ENCODE measurements around the gene CCDC88B. TPM values are rescaled to one million over a fixed set of nuclear protein-coding genes. Genes with fewer than 3 reads are reported as not detected.

CCDC88B gene
- total and polyA plus RNA-seq, 10 of the 15 experiments (the other 5 are each of a cell fraction or from before 2014, with no cell fraction given), result 0.24 to 66.0 (median 19.2) TPM

DNA sequence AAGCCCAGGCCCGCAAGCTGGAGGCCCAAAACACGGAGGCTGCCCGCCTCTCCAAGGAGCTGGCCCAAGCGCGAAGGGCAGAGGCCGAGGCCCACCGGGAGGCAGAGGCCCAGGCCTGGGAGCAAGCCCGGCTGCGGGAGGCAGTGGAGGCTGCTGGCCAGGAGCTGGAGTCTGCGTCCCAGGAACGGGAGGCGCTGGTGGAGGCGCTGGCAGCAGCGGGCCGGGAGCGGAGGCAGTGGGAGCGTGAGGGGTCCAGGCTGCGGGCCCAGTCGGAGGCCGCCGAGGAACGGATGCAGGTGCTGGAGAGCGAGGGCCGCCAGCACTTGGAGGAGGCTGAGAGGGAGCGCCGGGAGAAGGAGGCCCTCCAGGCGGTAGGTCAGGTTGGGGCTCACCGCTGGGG lies 4.8 kb downstream of the CCDC88B start:
- H4K20me1 ChIP-seq (ENCODE audit: control insufficient read depth, insufficient read depth), result no peaks in the 10 kb centered on the region; the same call in 1 of the 2 replicates
- no peak for FAIRE-seq
- POLR2A ChIA-PET, result interaction anchor here (0.9 kb wide), 1 partner anchor 10 kb away, joined by 3 read pairs; no protein-coding TSS in a partner anchor
- TF ChIP-seq ZNF384 (IDR thresholded peaks at IDR 0.05; ENCODE audit: borderline replicate concordance, low read depth, low read length), result no peak
- CTCF ChIA-PET, result interaction anchor here (1.0 to 2.7 kb wide), 5 partner anchors 10 to 40 kb away, joined by 4 to 13 read pairs (median 4); partner anchors contain the start of genes ESRRA, PRDX5 and TRMT112
- no peak overlapping the region for H3K9ac ChIP-seq (ENCODE audit: control insufficient read depth, insufficient read depth, low read length)
- H3K27me3 ChIP-seq (replicated peaks in 1 of 2; ENCODE audit: control insufficient read depth in 2 of 2, insufficient read depth in 2 of 2, low read length in 1 of 2), result no peaks in the 10 kb centered on the region
- 99% methylated on average over 27 of the region's 28 CpGs for WGBS (ENCODE audit: insufficient coverage, insufficient replicate concordance, low lambda C conversion rate, missing lambda C conversion rate)
- DNase-seq (ENCODE audit: low read depth, low spot score), result no peak
- no peak overlapping the region for H3K4me2 ChIP-seq (ENCODE audit: control insufficient read depth, insufficient read depth)
- peaks cover 16% of the 10 kb centered on the region for H3K4me1 ChIP-seq (ENCODE audit: control insufficient read depth, insufficient read depth, low read length)
- in situ Hi-C loops (cut with MboI) (no loop called here), intact Hi-C loops (cut with micrococcal nuclease; ENCODE audit: unreplicated experiment) (no loop called here)
- H3K36me3 ChIP-seq (ENCODE audit: control insufficient read depth in 2 of 2, insufficient read depth in 2 of 2, low read length in 1 of 2), result peaks cover 8 to 13% of the 10 kb centered on the region in 2 experiments; a peak in 3 of 4 replicates
- peaks cover 15% of the 10 kb centered on the region for H3K79me2 ChIP-seq (ENCODE audit: control insufficient read depth, insufficient read depth, low read length)
- no TSS peak for BruUV-seq (replicated peaks)
- SMC1A ChIA-PET (ENCODE audit: uncharacterized antibody, unreplicated experiment), result no interaction called here
- H3K4me3 ChIP-seq, result no peak overlapping the region
- RAD21 ChIA-PET (ENCODE audit: unreplicated experiment), result no interaction called here
- no peak overlapping the region for H2AFZ ChIP-seq (ENCODE audit: control insufficient read depth, low read depth, low read length)
- H3K27ac ChIP-seq (ENCODE audit: control insufficient read depth, insufficient read depth), result no peak overlapping the region
- H3K9me3 ChIP-seq (replicated peaks; ENCODE audit: control insufficient read depth, insufficient read depth, low read length), result no peaks in the 10 kb centered on the region
- no peak for ATAC-seq

DNA sequence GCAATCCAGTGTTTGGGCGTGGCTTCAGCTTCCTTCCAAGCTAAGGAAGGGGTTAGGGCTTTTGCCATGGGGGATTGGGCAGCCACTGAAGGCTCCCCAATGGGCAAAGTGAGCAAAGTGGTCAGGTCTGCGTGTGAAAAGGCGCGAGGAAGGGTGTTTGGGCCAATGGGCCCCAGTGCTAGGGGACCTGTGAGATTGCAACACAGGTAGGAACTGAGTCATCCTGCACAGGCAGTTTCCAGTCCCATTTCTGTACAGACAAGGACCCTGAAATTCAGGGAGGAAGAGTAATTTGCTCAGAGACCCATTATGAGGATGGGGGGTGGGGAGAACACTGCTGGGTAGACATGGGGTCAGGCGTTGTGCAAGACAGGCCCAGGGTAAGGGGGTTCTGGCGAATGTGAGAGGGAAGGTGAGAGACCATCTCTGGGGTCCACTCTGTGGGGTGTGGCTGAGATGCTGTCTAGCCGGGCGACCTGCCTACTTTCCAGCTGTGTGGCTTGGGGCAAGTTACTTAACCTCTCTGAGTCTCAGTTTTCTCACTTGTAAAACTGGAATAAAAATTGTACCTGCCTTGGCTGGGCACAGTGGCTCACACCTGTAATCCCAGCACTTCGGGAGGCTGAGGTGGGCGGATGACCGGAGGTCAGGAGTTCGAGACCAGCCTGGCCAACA lies 7.3 kb downstream of the CCDC88B start:
- no peak overlapping the region for H2AFZ ChIP-seq (ENCODE audit: control insufficient read depth, low read depth, low read length)
- FAIRE-seq (no peak), ATAC-seq (no peak), DNase-seq (ENCODE audit: low read depth, low spot score) (no peak)
- no peaks in the 10 kb centered on the region for H3K79me2 ChIP-seq (ENCODE audit: control insufficient read depth, insufficient read depth, low read length)
- no peaks in the 10 kb centered on the region for H4K20me1 ChIP-seq (ENCODE audit: control insufficient read depth, insufficient read depth)
- SMC1A ChIA-PET (ENCODE audit: uncharacterized antibody, unreplicated experiment), result interaction anchor here (1.0 kb wide), 1 partner anchor 143 kb away, joined by 4 read pairs; no protein-coding TSS in a partner anchor
- in situ Hi-C loops (cut with MboI), result no loop called here
- no peaks in the 10 kb centered on the region for H3K27me3 ChIP-seq (replicated peaks in 1 of 2; ENCODE audit: control insufficient read depth in 2 of 2, insufficient read depth in 2 of 2, low read length in 1 of 2)
- H3K4me1 ChIP-seq (ENCODE audit: control insufficient read depth, insufficient read depth, low read length), result peaks cover under 1% of the 10 kb centered on the region
- no peaks in the 10 kb centered on the region for H3K9me3 ChIP-seq (replicated peaks; ENCODE audit: control insufficient read depth, insufficient read depth, low read length)
- peaks cover 8 to 13% of the 10 kb centered on the region in 2 experiments; a peak in 3 of 4 replicates for H3K36me3 ChIP-seq (ENCODE audit: control insufficient read depth in 2 of 2, insufficient read depth in 2 of 2, low read length in 1 of 2)
- no peak overlapping the region for H3K9ac ChIP-seq (ENCODE audit: control insufficient read depth, insufficient read depth, low read length)
- WGBS (ENCODE audit: insufficient coverage, insufficient replicate concordance, low lambda C conversion rate, missing lambda C conversion rate), result 84% methylated on average over 12 of the region's 12 CpGs
- H3K4me2 ChIP-seq (ENCODE audit: control insufficient read depth, insufficient read depth), result no peak overlapping the region
- no peak overlapping the region for H3K27ac ChIP-seq (ENCODE audit: control insufficient read depth, insufficient read depth)
- BruUV-seq (replicated peaks), result no TSS peak
- CTCF ChIA-PET, result interaction anchor here (2.7 kb wide), 1 partner anchor 30 kb away, joined by 13 read pairs; the partner anchor contains the start of genes PRDX5 and TRMT112
- H3K4me3 ChIP-seq, result no peak overlapping the region
- intact Hi-C loops (cut with micrococcal nuclease; ENCODE audit: unreplicated experiment), result no loop called here
- POLR2A ChIA-PET, result no interaction called here
- RAD21 ChIA-PET (ENCODE audit: unreplicated experiment), result no interaction called here
- TF ChIP-seq SMAD1 (IDR thresholded peaks at IDR 0.05; ENCODE audit: low read depth, partially characterized antibody) (no peak), ZSCAN29 (IDR thresholded peaks at IDR 0.05) (no peak), SMC3 (IDR thresholded peaks at IDR 0.05; ENCODE audit: borderline replicate concordance, low read length) (no peak), MYC (IDR thresholded peaks at IDR 0.05; ENCODE audit: insufficient read depth, insufficient read length, insufficient replicate concordance, low read length, severe bottlenecking) (no peak), RAD51 (IDR thresholded peaks at IDR 0.05) (no peak), NR2C2 (IDR thresholded peaks at IDR 0.05; ENCODE audit: borderline replicate concordance, control insufficient read depth, insufficient read length, low read depth) (no peak)
- TF ChIP-seq, protein P1, sequence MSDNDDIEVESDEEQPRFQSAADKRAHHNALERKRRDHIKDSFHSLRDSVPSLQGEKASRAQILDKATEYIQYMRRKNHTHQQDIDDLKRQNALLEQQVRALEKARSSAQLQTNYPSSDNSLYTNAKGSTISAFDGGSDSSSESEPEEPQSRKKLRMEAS (IDR thresholded peaks at IDR 0.05; ENCODE audit: low read depth, low read length), result no peak
- TF ChIP-seq, protein P2, sequence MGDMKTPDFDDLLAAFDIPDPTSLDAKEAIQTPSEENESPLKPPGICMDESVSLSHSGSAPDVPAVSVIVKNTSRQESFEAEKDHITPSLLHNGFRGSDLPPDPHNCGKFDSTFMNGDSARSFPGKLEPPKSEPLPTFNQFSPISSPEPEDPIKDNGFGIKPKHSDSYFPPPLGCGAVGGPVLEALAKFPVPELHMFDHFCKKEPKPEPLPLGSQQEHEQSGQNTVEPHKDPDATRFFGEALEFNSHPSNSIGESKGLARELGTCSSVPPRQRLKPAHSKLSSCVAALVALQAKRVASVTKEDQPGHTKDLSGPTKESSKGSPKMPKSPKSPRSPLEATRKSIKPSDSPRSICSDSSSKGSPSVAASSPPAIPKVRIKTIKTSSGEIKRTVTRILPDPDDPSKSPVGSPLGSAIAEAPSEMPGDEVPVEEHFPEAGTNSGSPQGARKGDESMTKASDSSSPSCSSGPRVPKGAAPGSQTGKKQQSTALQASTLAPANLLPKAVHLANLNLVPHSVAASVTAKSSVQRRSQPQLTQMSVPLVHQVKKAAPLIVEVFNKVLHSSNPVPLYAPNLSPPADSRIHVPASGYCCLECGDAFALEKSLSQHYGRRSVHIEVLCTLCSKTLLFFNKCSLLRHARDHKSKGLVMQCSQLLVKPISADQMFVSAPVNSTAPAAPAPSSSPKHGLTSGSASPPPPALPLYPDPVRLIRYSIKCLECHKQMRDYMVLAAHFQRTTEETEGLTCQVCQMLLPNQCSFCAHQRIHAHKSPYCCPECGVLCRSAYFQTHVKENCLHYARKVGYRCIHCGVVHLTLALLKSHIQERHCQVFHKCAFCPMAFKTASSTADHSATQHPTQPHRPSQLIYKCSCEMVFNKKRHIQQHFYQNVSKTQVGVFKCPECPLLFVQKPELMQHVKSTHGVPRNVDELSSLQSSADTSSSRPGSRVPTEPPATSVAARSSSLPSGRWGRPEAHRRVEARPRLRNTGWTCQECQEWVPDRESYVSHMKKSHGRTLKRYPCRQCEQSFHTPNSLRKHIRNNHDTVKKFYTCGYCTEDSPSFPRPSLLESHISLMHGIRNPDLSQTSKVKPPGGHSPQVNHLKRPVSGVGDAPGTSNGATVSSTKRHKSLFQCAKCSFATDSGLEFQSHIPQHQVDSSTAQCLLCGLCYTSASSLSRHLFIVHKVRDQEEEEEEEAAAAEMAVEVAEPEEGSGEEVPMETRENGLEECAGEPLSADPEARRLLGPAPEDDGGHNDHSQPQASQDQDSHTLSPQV (IDR thresholded peaks at IDR 0.05), result no peak
- TF ChIP-seq, protein P3, sequence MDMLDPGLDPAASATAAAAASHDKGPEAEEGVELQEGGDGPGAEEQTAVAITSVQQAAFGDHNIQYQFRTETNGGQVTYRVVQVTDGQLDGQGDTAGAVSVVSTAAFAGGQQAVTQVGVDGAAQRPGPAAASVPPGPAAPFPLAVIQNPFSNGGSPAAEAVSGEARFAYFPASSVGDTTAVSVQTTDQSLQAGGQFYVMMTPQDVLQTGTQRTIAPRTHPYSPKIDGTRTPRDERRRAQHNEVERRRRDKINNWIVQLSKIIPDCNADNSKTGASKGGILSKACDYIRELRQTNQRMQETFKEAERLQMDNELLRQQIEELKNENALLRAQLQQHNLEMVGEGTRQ (IDR thresholded peaks at IDR 0.05; ENCODE audit: borderline replicate concordance, low read depth, low read length), result no peak
